ENCODE measurements around the gene ANKS1B.

The ANKS1B gene

DNA sequence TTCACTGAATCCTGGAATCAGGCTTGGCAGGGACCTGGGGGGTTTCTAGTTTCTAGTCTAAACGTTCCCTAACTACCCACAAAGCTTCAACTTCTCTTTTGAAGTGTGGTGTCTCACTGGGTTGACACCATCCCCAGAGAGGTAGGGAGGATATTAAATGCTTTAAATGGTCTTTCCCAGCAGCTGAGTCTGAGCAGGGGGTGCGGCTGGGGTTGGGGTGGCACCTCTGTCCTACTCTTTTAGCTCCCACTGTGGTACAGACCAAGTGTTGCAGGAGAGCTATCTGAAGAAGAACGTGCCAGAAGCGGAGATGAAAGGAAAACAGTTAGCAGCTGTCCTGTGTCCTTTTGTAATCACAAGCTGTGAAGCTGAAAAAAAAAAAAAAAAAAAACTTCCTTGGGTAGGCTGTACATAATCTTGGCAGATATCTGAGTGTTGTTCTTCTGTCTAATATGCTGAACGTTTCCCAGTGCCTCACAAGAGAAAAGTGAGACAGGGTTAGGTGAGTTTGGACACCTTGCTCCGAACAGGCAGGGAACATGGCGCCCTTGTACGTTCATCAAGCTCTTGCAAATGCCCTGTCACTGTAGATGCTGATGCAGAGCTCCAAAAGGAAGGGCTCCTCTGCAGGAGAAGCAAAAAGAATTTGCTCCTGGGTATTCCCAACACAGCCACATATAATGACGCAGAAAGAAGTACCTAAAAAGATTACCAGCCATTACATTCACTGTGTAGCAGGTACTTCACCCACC is 892.5 kb downstream of the ANKS1B start:
- DNase-seq (ENCODE audit: extremely low read depth in 1 of 2, low read depth in 1 of 2), result no peak

- DNase-seq (ENCODE audit: extremely low read depth in 1 of 2, low read depth in 1 of 2), result no peak
These were observed 897.5 kb downstream of the ANKS1B start for GRCh38 chr12:99087278-99087677.

- DNase-seq (ENCODE audit: extremely low read depth in 1 of 2, low read depth in 1 of 2), result no peak
These were observed 904.9 kb downstream of the ANKS1B start for GRCh38 chr12:99079811-99080210.

DNA sequence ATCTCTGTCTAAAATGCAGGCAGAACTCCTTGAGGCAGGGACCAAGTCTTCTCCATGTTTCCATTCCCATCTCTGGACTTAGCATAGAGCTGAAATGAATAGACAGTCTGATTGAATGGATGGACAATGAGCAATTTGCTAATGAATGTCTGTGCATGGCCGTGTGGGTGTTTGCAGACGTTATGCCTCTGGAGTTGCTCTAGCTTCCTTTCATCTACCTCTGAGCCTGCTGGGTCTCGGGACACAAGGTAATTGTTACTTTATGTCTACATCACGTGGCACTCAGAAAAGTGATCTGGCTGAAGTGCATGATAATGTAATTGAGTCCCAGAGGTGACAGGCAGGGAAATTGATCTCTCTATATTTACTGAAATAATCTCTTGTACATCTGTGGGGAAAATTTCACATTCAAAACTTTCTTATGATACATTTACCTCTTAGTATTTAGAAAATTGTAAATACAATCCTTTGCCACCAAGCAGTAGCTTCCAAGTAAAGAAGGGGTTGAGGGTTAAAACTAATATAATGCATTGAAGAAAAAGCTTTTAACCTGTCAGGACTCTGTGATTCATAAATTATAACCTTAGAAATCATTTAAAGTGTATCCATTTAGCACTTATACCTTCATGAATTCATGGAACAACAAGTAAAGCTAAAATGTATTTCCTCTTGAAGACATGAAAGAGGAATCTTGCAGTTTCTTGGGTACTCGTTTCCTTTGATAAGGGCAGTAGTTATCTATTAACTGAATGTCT is 915.6 kb downstream of the ANKS1B start:
- no peak for DNase-seq (ENCODE audit: extremely low read depth in 1 of 2, low read depth in 1 of 2)

DNA sequence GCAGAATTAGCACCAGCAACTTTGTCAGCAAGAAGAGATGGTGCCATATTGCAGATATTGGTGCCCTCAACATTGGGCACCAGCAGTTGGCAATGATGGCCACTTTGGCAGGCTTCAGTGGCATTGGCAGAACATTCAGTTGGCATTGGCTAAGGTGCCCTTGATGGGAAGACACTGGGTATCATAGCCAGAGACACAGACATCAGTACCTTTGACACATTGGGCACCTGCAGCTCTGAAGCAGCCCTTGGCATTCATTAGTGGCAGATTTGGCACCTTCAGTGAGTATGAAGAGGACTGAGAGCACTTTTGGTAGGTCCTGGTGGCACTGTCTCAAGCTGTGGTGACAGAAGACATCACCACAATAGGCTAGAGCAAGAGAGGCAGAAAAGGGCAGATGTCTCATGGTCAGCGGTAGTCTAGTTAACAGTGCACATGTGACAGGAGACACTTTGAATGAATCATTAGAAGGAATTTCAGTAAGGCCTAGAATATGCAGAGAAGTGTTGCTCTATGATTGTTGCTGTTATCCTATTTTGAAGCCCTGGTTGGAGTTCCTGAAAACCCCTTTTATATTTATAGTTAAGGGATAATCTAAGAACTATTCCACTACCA is 917.5 kb downstream of the ANKS1B start:
- DNase-seq (ENCODE audit: extremely low read depth in 1 of 2, low read depth in 1 of 2), result no peak

DNA sequence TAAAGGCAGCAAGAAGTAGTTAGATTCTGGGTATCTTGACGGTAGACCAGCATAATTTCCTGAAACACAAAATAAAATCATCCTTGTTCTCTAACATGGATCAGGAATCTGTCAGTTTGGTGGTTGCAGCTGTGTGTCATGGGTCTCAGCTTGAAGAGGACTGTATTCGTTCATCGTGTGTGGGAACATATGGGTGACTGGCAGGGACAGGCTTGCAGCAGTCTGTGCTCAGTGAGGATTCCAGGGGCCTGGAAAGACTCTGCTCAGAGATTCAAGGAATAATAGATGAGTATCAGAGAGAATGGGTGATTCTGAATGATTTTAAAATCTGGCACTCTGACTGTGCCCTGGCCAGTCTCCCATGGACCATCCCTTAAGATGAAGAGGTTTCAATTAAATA is 918.0 kb downstream of the ANKS1B start:
- DNase-seq (ENCODE audit: extremely low read depth in 1 of 2, low read depth in 1 of 2), result no peak

GRCh38 chr12:99063182-99063581 is 921.6 kb downstream of the ANKS1B start:
- DNase-seq (ENCODE audit: extremely low read depth in 1 of 2, low read depth in 1 of 2), result no peak

DNA sequence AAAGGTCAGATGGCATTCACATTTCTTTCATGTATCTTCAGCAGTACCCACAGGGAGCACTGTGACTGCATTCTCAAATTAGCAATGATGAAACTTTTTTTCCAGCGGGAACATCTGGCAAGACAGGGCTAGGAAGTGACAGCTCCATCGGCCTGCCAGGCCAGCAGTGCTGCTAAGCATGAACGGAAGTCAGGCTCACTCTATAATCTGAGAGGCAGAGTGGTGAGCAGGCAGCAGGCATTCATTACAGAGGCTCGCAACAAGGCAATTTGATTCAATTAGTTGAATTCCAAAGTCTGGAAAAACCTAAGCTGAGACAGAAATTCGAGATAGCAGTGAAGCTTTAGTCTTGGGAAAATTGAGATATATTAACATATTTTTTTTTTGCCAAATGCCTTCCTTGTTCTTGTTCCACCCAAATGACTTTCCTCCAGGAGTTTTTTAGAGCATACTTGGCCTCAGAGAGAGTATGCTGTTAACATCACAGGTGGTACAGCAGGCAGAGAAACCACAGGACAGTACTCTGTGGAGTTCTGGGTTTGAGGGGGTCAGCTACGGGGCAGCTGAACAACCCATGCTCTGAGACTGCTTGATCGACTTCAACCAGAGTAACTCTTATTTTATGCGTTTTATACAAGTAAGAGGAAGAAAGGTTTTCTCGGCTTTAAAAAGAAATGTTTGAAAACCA is 924.8 kb downstream of the ANKS1B start:
- DNase-seq (ENCODE audit: extremely low read depth in 1 of 2, low read depth in 1 of 2), result no peak

DNA sequence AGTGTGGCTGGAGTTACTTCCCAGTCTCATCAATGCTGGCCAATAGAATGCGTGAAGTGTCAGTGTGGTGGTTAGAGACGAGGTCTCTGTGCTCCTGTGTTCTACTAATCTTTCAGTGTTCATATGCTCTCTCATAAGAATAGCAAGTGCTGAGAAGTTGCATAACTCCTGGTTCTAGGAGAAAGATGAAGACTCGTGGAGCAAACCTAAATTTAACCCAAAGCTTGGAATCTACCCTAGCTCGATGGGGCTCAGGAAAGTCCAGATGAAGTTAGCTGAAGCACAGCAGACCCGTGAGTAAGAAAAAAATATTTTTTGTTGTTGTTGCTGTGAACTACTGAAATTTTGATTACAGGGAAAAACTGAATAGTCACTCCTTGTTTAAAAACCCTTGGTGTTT is 927.1 kb downstream of the ANKS1B start:
- DNase-seq (ENCODE audit: extremely low read depth in 1 of 2, low read depth in 1 of 2), result no peak

DNA sequence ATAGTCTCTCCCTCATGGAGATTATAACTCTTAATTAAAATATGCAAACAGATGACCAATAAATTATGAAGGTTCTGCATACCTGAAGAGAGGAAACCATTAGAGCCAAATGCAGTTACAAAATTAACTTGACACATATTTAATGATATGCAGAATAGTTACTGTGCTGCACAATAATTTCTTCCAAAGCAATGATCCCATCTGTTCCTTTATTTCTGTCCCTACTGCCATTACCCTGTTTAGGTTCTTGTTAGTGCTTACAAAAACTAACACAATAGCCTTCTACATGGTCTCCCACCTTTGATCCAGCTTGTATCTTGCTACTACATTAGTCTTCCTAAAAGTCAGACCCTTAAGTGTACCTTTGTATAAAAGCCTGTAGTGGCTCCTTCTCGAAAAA is 928.5 kb downstream of the ANKS1B start:
- DNase-seq (ENCODE audit: extremely low read depth in 1 of 2, low read depth in 1 of 2), result no peak

DNA sequence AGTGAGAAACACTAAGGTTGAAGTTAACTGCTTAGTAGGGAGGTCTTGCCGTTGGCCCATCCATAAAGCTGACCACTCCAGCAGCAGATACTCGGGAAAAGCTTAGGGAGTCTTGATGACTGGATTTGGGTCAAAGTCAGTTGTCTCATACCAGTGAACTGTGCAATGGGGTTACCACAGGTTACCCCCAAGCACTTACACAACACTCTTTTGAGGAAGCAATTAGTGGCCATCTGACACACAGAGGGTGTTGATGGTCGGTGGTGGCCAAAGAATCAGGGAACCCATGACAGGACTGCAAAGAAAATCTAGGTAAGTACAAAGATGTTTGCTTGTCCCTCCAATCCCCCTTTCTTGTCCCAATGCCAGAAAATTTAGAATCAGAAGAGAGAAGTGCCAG is 929.4 kb downstream of the ANKS1B start:
- no peak for DNase-seq (ENCODE audit: extremely low read depth in 1 of 2, low read depth in 1 of 2)

GRCh38 chr12:99054601-99055128 is 930.1 kb downstream of the ANKS1B start:
- DNase-seq (ENCODE audit: extremely low read depth in 1 of 2, low read depth in 1 of 2), result no peak

GRCh38 chr12:99053616-99054362 is 930.9 kb downstream of the ANKS1B start:
- no peak for DNase-seq (ENCODE audit: extremely low read depth in 1 of 2, low read depth in 1 of 2)

GRCh38 chr12:99049774-99050173 is 935.0 kb downstream of the ANKS1B start:
- no peak for DNase-seq (ENCODE audit: extremely low read depth in 1 of 2, low read depth in 1 of 2)

DNA sequence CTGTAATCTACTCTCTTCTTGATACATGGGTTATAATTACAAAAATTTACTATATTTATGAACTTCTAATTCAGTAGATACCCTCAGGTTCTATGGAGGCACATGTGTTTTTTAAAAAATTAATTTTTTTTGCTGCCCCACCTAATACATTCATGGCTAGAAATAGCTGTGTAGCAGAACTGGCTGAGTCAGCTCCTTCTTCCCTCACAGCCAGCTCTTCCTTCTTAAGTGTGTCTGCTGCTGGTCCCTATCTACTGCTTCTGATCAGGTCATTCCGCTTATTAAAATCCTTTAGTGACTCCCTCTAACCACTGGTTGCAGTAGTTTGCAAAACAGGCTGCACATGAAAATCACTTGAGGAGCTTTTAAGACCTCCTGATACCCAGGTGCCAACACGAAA is 939.6 kb downstream of the ANKS1B start:
- no peak for DNase-seq (ENCODE audit: extremely low read depth in 1 of 2, low read depth in 1 of 2)

GRCh38 chr12:99043319-99043914 is 941.3 kb downstream of the ANKS1B start:
- DNase-seq (ENCODE audit: extremely low read depth in 1 of 2, low read depth in 1 of 2), result peak in 1 of 2 donors; percentile 9

DNA sequence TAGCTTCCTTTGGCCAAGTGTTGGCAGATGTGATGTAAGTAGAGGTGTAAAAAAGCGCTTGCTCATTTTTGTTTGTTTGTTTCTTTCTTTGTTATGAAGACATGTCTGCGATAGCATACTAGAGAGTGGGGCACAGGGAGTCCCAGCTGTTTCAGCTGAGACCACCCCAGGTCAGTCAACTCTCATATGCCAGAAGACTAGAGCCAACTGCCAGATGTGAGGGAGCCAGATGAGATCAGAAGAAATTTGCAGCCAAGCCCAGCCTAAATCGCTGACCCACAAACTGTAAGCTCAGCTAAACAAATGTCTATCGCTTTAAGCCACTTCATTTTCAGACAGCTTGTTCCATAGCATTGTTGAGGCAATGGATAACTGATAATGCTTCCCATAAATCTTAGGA is 942.5 kb downstream of the ANKS1B start:
- DNase-seq (ENCODE audit: extremely low read depth in 1 of 2, low read depth in 1 of 2), result no peak

DNA sequence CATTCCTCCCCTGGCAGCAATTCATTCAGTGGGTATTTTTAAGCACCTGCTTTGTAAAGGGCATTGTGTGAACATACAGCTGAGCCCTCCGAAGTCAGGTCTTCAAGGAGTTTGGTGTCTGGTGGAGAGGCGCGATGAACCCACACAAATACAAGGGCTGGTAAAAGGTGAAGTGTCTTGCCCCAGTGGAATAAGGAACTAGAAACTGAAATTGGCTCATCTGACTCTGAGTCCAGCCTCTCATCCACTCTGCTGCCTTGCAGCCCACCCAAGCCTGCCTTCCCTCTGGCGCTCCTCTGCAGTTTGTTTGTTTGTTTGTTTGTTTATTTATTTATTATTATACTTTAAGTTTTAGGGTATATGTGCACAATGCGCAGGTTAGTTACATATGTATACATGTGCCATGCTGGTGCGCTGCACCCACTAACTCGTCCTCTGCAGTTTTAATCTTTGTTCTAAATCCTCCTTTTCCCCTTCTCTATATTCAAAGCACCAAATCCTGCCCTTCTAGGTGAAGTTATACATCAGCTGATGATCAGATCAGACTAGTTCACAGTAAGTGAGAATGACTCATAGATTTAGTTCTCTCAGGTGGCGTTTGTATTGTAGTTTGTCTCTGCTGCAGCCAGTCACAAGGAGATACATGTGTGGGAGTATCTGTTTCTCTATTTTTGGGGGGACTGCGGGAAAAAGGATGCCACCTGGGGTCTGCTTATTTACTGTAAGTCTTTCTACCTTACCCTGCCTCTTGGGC is 945.2 kb downstream of the ANKS1B start:
- DNase-seq (ENCODE audit: extremely low read depth in 1 of 2, low read depth in 1 of 2), result no peak

- DNase-seq (ENCODE audit: extremely low read depth in 1 of 2, low read depth in 1 of 2), result no peak
These were observed 948.2 kb downstream of the ANKS1B start for GRCh38 chr12:99036566-99036965.
